ENCODE results near the gene MEN1. TPM values are rescaled to one million over a fixed set of nuclear protein-coding genes. Genes with fewer than 3 reads are reported as not detected.

Gene MEN1
- total and polyA plus RNA-seq, 9 of the 15 experiments (the other 6 are each of a cell fraction or from before 2014, with no cell fraction given) = 3.4 to 57.2 (median 19.3) TPM

DNA sequence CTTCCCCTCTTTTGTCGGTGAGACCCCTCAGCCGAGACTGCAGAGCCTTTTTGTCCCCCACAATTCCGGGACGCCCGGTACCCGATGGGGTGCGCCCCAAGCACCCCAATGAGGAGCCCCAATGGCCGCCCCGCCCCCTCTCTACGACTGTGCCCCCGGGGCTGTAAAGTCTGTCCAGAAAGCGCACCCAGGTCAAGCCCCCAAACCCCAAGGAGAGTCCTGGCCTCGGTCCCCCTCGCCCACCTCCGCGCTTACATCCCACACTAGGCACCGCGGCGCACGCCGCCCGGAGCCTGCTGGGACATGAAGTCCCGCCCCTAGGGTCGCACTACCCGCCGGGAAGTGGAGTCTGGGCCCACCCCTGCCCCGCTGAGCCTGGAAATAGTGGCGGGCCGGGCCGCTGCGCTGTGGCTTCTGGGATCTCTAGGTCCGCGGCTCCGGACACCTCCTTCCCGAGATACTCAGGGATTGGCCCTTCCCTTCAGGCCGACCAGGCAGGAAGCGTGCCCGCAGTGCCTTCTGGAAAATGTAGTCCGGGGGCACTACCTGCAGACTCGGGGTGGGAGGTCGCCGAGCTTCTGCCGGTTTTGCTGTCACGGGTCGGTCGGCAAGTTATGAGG, at the start of gene MEN1 (continued):
- TF ChIP-seq, protein P1, sequence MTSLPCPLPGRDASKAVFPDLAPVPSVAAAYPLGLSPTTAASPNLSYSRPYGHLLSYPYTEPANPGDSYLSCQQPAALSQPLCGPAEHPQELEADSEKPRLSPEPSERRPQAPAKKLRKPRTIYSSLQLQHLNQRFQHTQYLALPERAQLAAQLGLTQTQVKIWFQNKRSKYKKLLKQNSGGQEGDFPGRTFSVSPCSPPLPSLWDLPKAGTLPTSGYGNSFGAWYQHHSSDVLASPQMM (CRISPR knock-in tag; IDR thresholded peaks at IDR 0.05) = no peak
- no peak for TF ChIP-seq SREBF1 (IDR thresholded peaks at IDR 0.05; ENCODE audit: borderline replicate concordance, low read depth, low read length)
- no peak for TF ChIP-seq SMAD2 (IDR thresholded peaks at IDR 0.05; ENCODE audit: low read depth, low read length)
- TF ChIP-seq MTA2 (IDR thresholded peaks at IDR 0.05; ENCODE audit: low read depth) = no peak
- TF ChIP-seq, protein P2, sequence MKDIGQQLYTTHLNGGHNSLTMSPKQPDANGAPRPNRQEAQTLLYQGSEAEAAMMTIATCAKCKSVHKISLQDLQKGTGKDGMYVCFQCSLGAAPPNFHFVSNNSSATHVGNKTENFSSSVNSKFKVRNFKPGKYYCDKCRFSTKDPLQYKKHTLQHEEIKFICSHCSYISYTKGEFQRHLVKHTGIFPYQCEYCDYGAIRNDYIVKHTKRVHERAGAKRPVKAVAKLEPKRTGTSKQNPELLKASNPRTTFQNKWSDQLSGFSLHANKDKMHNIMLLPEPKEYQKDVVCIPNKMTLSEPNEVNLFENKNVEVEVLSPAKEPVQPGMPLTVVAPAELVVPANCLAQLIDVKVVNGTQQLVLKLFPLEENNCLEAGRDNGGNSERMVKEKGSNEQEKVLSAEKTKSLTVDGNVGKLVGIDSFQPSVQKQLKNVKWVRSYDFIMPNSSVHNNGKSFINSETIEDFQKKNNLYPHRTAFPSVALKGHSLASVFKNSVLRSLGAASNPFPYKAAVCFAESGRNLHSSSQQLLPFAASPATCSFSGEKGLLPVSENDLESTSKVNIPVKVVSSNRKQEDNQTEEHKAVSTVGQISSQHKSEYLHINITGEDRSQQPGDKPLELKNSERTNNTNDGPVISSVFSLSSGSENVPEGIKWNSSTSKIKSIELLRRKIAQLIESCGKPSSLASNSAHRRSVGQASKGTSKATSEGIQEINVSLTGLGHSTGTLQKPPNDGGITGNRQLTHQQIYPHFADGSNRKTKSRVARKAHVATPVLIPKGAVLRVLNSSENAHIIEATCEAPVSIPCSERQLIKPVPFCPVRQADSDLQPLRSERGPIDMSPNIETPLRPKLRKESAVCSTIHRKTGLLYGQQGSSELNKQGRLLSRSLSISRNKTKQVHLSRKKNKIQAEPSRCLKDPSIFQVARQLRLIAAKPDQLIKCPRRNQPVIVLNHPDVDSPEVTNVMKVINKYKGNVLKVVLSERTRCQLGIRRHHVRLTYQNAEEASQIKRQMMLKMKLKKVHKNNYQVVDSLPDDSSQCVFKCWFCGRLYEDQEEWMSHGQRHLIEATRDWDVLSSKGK (CRISPR knock-in tag; IDR thresholded peaks at IDR 0.05) = no peak
- TF ChIP-seq, protein P3, sequence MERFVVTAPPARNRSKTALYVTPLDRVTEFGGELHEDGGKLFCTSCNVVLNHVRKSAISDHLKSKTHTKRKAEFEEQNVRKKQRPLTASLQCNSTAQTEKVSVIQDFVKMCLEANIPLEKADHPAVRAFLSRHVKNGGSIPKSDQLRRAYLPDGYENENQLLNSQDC (CRISPR knock-in tag; IDR thresholded peaks at IDR 0.05) = no peak
- TF ChIP-seq MYBL2 (IDR thresholded peaks at IDR 0.05; ENCODE audit: low read depth) = no peak
- TF ChIP-seq MYBL2 (CRISPR knock-in tag; IDR thresholded peaks at IDR 0.05; ENCODE audit: borderline replicate concordance) = no peak
- TF ChIP-seq BMI1 (IDR thresholded peaks at IDR 0.05; ENCODE audit: low read length) = no peak
- TF ChIP-seq ARID1B (IDR thresholded peaks at IDR 0.05) = no peak
- TF ChIP-seq RHOXF2B (CRISPR knock-in tag; conservative IDR thresholded peaks at IDR 0.05) = no peak
- no peak for TF ChIP-seq KDM2B (CRISPR knock-in tag; IDR thresholded peaks at IDR 0.05)
- TF ChIP-seq, protein P4, sequence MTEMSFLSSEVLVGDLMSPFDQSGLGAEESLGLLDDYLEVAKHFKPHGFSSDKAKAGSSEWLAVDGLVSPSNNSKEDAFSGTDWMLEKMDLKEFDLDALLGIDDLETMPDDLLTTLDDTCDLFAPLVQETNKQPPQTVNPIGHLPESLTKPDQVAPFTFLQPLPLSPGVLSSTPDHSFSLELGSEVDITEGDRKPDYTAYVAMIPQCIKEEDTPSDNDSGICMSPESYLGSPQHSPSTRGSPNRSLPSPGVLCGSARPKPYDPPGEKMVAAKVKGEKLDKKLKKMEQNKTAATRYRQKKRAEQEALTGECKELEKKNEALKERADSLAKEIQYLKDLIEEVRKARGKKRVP (CRISPR knock-in tag; IDR thresholded peaks at IDR 0.05) = no peak
- TF ChIP-seq, protein P5, sequence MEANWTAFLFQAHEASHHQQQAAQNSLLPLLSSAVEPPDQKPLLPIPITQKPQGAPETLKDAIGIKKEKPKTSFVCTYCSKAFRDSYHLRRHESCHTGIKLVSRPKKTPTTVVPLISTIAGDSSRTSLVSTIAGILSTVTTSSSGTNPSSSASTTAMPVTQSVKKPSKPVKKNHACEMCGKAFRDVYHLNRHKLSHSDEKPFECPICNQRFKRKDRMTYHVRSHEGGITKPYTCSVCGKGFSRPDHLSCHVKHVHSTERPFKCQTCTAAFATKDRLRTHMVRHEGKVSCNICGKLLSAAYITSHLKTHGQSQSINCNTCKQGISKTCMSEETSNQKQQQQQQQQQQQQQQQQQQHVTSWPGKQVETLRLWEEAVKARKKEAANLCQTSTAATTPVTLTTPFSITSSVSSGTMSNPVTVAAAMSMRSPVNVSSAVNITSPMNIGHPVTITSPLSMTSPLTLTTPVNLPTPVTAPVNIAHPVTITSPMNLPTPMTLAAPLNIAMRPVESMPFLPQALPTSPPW (CRISPR knock-in tag; IDR thresholded peaks at IDR 0.05) = peak; percentile 73
- TF ChIP-seq MBD2 (IDR thresholded peaks at IDR 0.05; ENCODE audit: borderline replicate concordance, low read depth) = peak; percentile 85
- TF ChIP-seq ZNF23 (CRISPR knock-in tag; IDR thresholded peaks at IDR 0.05) = no peak
- TF ChIP-seq NONO (IDR thresholded peaks at IDR 0.05; ENCODE audit: low read depth in 2 of 2, low read length in 1 of 2) = no peak
- TF ChIP-seq NFIC (IDR thresholded peaks at IDR 0.05) = no peak
- TF ChIP-seq, protein P6, sequence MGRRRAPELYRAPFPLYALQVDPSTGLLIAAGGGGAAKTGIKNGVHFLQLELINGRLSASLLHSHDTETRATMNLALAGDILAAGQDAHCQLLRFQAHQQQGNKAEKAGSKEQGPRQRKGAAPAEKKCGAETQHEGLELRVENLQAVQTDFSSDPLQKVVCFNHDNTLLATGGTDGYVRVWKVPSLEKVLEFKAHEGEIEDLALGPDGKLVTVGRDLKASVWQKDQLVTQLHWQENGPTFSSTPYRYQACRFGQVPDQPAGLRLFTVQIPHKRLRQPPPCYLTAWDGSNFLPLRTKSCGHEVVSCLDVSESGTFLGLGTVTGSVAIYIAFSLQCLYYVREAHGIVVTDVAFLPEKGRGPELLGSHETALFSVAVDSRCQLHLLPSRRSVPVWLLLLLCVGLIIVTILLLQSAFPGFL (CRISPR knock-in tag; IDR thresholded peaks at IDR 0.05) = no peak
- no peak for TF ChIP-seq ZKSCAN1 (IDR thresholded peaks at IDR 0.05; ENCODE audit: low read depth, low read length)
- TF ChIP-seq POLR2H (tag; IDR thresholded peaks at IDR 0.05; ENCODE audit: low read depth) = no peak
- peak; percentile 68 for TF ChIP-seq NR2C1 (IDR thresholded peaks at IDR 0.05)
- peak; percentile 85 for TF ChIP-seq NR2C1 (tag; IDR thresholded peaks at IDR 0.05)
